ENCODE results near the gene TCF3. TPM values are rescaled to one million over a fixed set of nuclear protein-coding genes. Genes with fewer than 3 reads are reported as not detected.

The TCF3 gene
- total RNA-seq, 3 donors from 2014 or later (not counting 1 experiment from before 2014, with no cell fraction given) = 54.5 to 72.2 (median 64.3) TPM

DNA sequence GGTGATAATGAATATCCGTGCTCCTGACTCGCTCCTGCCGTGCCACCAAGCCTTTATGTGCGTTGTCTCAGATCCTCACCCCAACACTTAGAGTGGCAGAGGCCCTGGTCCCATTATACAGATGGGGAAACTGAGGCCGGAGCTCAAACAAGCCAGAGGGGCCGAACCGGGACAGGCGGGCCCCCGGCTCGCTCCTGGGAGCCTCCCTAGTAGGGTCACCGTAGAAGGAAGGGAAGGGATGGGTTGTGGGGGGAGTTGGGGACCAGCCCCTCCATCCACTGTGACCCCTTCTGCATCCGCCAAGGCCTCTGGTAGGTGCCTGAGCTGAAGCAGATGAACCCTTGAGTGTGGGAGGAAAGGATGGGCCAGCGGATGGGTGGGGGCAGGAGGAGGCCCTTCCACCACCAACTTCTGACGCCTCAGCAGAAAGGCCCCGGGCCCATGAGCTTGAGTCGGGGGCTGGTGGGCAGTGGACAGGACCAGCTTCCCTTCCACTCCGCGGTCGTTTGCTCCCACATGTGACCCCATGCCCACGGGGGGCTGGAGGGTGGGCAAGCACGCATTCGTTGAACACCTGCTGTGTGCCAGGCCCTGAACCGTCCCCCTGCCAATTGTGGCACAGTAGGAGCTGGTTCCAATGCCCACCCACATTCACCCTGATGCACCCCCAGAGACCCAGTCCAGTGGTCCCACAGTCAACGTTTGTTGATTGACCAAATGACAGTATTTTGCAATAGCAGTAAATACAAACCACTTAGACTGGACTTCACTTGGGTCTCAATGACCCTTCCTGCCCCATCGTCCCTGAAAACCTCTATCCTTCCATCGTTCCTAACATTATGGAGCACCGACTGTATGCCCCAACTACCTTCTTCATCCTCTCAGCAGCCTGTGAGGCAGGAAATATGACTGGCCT, 24.2 kb upstream of the TCF3 start:
- Histone ChIP-seq H3K4me3 (ENCODE audit: low read length) (no peak overlapping the region), H3K36me3 (ENCODE audit: control insufficient read depth, insufficient read depth, low read length) (no peaks in the 10 kb centered on the region), H3K4me1 (ENCODE audit: control insufficient read depth, insufficient read depth, low read length) (peaks cover 10% of the 10 kb centered on the region), H3K27me3 (ENCODE audit: control insufficient read depth, insufficient read depth, low read length) (peaks cover 33% of the 10 kb centered on the region), H3K9me3 (ENCODE audit: control insufficient read depth, insufficient read depth, low read length) (no peaks in the 10 kb centered on the region), H3K27ac (ENCODE audit: low read length) (no peak overlapping the region)
- Mint-ChIP-seq H3K36me3 (no peaks in the 10 kb centered on the region), H3K4me1 (no peaks in the 10 kb centered on the region), H3K4me3 (no peak overlapping the region), H3K9me3 (no peaks in the 10 kb centered on the region), H3K27ac (no peak overlapping the region), H3K27me3 (ENCODE audit: low read depth in 2 of 2) (peaks cover 17 to 36% of the 10 kb centered on the region in 2 donors)
- ATAC-seq (no peak), DNase-seq (no peak)
- intact Hi-C loops (cut with micrococcal nuclease) = no loop called here
- TF ChIP-seq, protein P1, sequence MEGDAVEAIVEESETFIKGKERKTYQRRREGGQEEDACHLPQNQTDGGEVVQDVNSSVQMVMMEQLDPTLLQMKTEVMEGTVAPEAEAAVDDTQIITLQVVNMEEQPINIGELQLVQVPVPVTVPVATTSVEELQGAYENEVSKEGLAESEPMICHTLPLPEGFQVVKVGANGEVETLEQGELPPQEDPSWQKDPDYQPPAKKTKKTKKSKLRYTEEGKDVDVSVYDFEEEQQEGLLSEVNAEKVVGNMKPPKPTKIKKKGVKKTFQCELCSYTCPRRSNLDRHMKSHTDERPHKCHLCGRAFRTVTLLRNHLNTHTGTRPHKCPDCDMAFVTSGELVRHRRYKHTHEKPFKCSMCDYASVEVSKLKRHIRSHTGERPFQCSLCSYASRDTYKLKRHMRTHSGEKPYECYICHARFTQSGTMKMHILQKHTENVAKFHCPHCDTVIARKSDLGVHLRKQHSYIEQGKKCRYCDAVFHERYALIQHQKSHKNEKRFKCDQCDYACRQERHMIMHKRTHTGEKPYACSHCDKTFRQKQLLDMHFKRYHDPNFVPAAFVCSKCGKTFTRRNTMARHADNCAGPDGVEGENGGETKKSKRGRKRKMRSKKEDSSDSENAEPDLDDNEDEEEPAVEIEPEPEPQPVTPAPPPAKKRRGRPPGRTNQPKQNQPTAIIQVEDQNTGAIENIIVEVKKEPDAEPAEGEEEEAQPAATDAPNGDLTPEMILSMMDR (IDR thresholded peaks at IDR 0.05) = no peak
- 59% methylated on average over 27 of the region's 27 CpGs for WGBS (ENCODE audit: insufficient coverage)

DNA sequence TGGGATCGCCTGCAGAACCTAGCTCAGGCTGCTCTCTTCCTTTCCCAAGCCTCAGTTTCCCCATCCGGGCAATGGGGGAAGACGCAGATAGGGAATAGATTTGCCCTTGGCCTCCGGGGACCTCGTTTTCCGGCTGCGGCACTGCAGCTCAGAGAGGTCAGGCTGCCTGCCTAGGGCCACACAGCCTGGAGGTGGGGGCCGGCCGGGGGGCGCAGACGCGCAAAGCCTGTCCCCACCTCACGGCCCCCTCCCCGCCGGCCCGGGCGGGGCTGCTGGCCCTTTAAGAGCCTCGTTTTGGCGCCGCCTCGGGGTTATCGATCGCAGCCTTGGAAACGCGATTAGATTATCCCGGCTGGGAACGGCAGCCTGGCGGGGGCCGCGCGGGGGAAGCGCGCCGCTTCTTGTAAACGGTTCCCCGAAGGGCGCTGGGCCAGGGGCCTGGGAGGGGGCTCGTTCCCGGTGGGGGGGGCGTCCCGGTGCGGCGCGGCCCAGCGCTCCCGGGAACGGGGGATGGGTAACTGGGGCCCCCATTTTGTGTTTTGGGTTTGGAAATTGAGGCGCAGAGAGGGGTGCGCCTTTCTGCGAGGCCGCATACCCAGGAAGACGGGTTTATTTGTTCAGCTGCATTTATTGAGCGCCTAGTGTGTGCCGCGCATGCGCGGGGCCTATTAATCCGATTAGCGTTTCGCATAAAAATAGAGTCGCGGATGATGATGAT, 23.4 kb upstream of the TCF3 start:
- Mint-ChIP-seq H3K4me1 (no peaks in the 10 kb centered on the region), H3K27me3 (ENCODE audit: low read depth in 2 of 2) (peaks cover 17 to 33% of the 10 kb centered on the region in 2 donors), H3K27ac (no peak overlapping the region), H3K4me3 (no peak overlapping the region), H3K9me3 (no peaks in the 10 kb centered on the region), H3K36me3 (no peaks in the 10 kb centered on the region)
- Histone ChIP-seq H3K4me3 (ENCODE audit: low read length) (no peak overlapping the region), H3K27ac (ENCODE audit: low read length) (no peak overlapping the region), H3K36me3 (ENCODE audit: control insufficient read depth, insufficient read depth, low read length) (no peaks in the 10 kb centered on the region), H3K9me3 (ENCODE audit: control insufficient read depth, insufficient read depth, low read length) (no peaks in the 10 kb centered on the region), H3K27me3 (ENCODE audit: control insufficient read depth, insufficient read depth, low read length) (peaks cover 40% of the 10 kb centered on the region), H3K4me1 (ENCODE audit: control insufficient read depth, insufficient read depth, low read length) (peaks cover 11% of the 10 kb centered on the region)
- DNase-seq (no peak), ATAC-seq (no peak)
- intact Hi-C loops (cut with micrococcal nuclease) = no loop called here
- TF ChIP-seq, protein P1 (IDR thresholded peaks at IDR 0.05) = no peak
- WGBS (ENCODE audit: insufficient coverage) = 17% methylated on average over 62 of the region's 62 CpGs

DNA sequence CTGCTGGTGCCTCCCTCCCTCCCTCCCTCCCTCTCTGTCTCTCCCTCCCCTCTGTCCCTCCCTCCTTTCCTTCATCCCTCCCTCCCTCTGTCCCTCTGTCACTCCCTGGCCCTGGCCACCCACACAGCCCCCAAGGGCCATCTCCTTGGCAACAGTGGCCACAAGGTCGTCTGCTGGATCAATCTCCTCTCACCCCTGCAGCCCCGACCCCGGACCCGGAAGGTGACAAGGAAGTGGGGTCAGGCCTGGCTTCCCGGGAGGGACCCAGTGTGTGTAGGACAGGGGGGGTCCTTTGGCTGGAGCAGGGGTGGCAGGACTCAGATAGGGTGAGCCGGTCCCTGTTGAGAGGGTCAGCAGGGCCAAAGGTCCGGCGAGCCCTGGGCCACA, 21.9 kb upstream of the TCF3 start:
- TF ChIP-seq, protein P1 (IDR thresholded peaks at IDR 0.05) = no peak

More for the DNA sequence above, 21.9 kb upstream of the TCF3 start:
- Mint-ChIP-seq H3K27me3 (ENCODE audit: low read depth in 2 of 2) (peaks cover 17 to 38% of the 10 kb centered on the region in 2 donors), H3K4me1 (no peaks in the 10 kb centered on the region), H3K9me3 (no peaks in the 10 kb centered on the region), H3K27ac (no peak overlapping the region), H3K4me3 (no peak overlapping the region), H3K36me3 (no peaks in the 10 kb centered on the region)
- Histone ChIP-seq H3K27me3 (ENCODE audit: control insufficient read depth, insufficient read depth, low read length) (peaks cover 43% of the 10 kb centered on the region), H3K4me1 (ENCODE audit: control insufficient read depth, insufficient read depth, low read length) (peaks cover 11% of the 10 kb centered on the region), H3K9me3 (ENCODE audit: control insufficient read depth, insufficient read depth, low read length) (no peaks in the 10 kb centered on the region), H3K27ac (ENCODE audit: low read length) (no peak overlapping the region), H3K36me3 (ENCODE audit: control insufficient read depth, insufficient read depth, low read length) (no peaks in the 10 kb centered on the region), H3K4me3 (ENCODE audit: low read length) (no peak overlapping the region)
- intact Hi-C loops (cut with micrococcal nuclease) = loop anchor here (5.0 kb wide), 2 partner anchors 67 to 127 kb away; partner anchors contain the start of gene UQCR11
- WGBS (ENCODE audit: insufficient coverage) = 49% methylated on average over 6 of the region's 8 CpGs
- ATAC-seq (no peak), DNase-seq (no peak)
